Progenitor cell of endocrine pancreas (in vitro differentiated cells): Measurements from ENCODE around the gene TM9SF4. TPM values are rescaled to one million over a fixed set of nuclear protein-coding genes. Genes with fewer than 3 reads are reported as not detected.

Experiments used
- DNase-seq: peaks from one replicate; pipeline ENCODE4 v3.0.0; 2021; ENCODE audit warnings: low spot score; ENCODE audit not compliant: unreplicated experiment
- H3K27ac Mint-ChIP-seq: 2 replicates; pipeline ENCODE4 v1.8.0; 2021; ENCODE audit warnings: mild to moderate bottlenecking, moderate library complexity, mixed read lengths
- H3K27me3 Mint-ChIP-seq: 2 replicates; pipeline ENCODE4 v1.8.0; 2021; ENCODE audit warnings: mixed read lengths
- H3K36me3 Mint-ChIP-seq: 2 replicates; pipeline ENCODE4 v1.8.0; 2022; ENCODE audit warnings: mixed read lengths; ENCODE audit not compliant: insufficient read depth
- H3K4me1 Mint-ChIP-seq: 2 replicates; pipeline ENCODE4 v1.8.0; 2021; ENCODE audit warnings: low read depth, mixed read lengths
- H3K4me3 Mint-ChIP-seq: 2 replicates; pipeline ENCODE4 v1.8.0; 2021; ENCODE audit warnings: low read depth, mild to moderate bottlenecking, moderate library complexity, mixed read lengths
- H3K9me3 Mint-ChIP-seq: 2 replicates; pipeline ENCODE4 v1.8.0; 2021; ENCODE audit warnings: low read depth, mixed read lengths
- CTCF ChIP-seq: fragments of 200-600 bp; sonication (generic); IDR thresholded peaks from one replicate; pipeline ENCODE4 v1.5.0; 2021; ENCODE audit warnings: antibody characterized with exemption, mild to moderate bottlenecking; ENCODE audit not compliant: unreplicated experiment
- total RNA-seq: library from RNA; stranded (reverse); gene quantifications from 2 replicates; pipeline ENCODE4 v1.2.1, GENCODE V29; 2021

The TM9SF4 gene
- total RNA-seq, 1 donor from 2014 or later = 92.9 TPM

GRCh38 chr20:32128167-32128566 lies 18.7 kb downstream of the TM9SF4 start:
- Mint-ChIP-seq H3K36me3 (peaks cover 11% of the 10 kb centered on the region), H3K4me3 (no peak overlapping the region), H3K27me3 (no peaks in the 10 kb centered on the region), H3K27ac (no peak overlapping the region), H3K9me3 (no peaks in the 10 kb centered on the region), H3K4me1 (peaks cover 7% of the 10 kb centered on the region)
- DNase-seq = no peak
- no peak for TF ChIP-seq CTCF

- Mint-ChIP-seq H3K27ac (no peak overlapping the region), H3K27me3 (no peaks in the 10 kb centered on the region), H3K9me3 (no peaks in the 10 kb centered on the region), H3K36me3 (peaks cover 2% of the 10 kb centered on the region), H3K4me3 (no peak overlapping the region), H3K4me1 (peaks cover 7% of the 10 kb centered on the region)
- no peak for DNase-seq
- no peak for TF ChIP-seq CTCF
Measured at GRCh38 chr20:32129863-32130262, 20.3 kb downstream of the TM9SF4 start.

- DNase-seq = no peak
- no peak for TF ChIP-seq CTCF
- Mint-ChIP-seq H3K27ac (no peak overlapping the region), H3K36me3 (peaks cover 2% of the 10 kb centered on the region), H3K4me1 (peaks cover 7% of the 10 kb centered on the region), H3K9me3 (no peaks in the 10 kb centered on the region), H3K4me3 (no peak overlapping the region), H3K27me3 (no peaks in the 10 kb centered on the region)
Measured at GRCh38 chr20:32130352-32130751, 20.8 kb downstream of the TM9SF4 start.

GRCh38 chr20:32130965-32131364 lies 21.5 kb downstream of the TM9SF4 start:
- TF ChIP-seq CTCF = no peak
- Mint-ChIP-seq H3K4me3 (no peak overlapping the region), H3K27ac (no peak overlapping the region), H3K27me3 (no peaks in the 10 kb centered on the region), H3K36me3 (peaks cover 3% of the 10 kb centered on the region), H3K4me1 (peaks cover 7% of the 10 kb centered on the region), H3K9me3 (no peaks in the 10 kb centered on the region)
- DNase-seq = no peak

- no peak for DNase-seq
- Mint-ChIP-seq H3K36me3 (peaks cover 3% of the 10 kb centered on the region), H3K9me3 (no peaks in the 10 kb centered on the region), H3K4me3 (no peak overlapping the region), H3K27ac (no peak overlapping the region), H3K27me3 (no peaks in the 10 kb centered on the region), H3K4me1 (peaks cover 4% of the 10 kb centered on the region)
- no peak for TF ChIP-seq CTCF
Measured at GRCh38 chr20:32132911-32133549, 23.5 kb downstream of the TM9SF4 start.
